Stimulated activated CD4-positive, alpha-beta T cell treated with anti-CD3 and anti-CD28 coated beads, Interleukin-1b, Interleukin-23, amount 100 ng/mL, for 1 hour (primary cell): ENCODE data around the gene ZMYND8.
"Not testable (repeated sequence)": the region's sequence is repeated elsewhere in the genome, so short reads cannot be mapped to it uniquely, and the experiment has no call there.

Experiments
- DNase-seq, 2 donors: peaks; one replicate each; pipeline ENCODE4 v3.0.0-alpha.2; 2020; ENCODE audit warnings: low read depth in 2 of 2

ZMYND8 gene

GRCh38 chr20:47265984-47266383 is 90.5 kb downstream of the ZMYND8 start:
- DNase-seq, result no peak

- no peak for DNase-seq
Measured at GRCh38 chr20:47265214-47265613, 91.3 kb downstream of the ZMYND8 start.

- DNase-seq, result not testable (repeated sequence)
Measured at GRCh38 chr20:47264137-47264769, 92.2 kb downstream of the ZMYND8 start.

GRCh38 chr20:47263465-47264084 is 92.9 kb downstream of the ZMYND8 start:
- DNase-seq, result no peak

GRCh38 chr20:47263080-47263464 is 93.4 kb downstream of the ZMYND8 start:
- DNase-seq, result no peak

- no peak for DNase-seq
Measured at GRCh38 chr20:47262365-47263013, 94.0 kb downstream of the ZMYND8 start.

GRCh38 chr20:47262008-47262364 is 94.5 kb downstream of the ZMYND8 start:
- no peak for DNase-seq

GRCh38 chr20:47261161-47261774 is 95.2 kb downstream of the ZMYND8 start:
- not testable (repeated sequence) for DNase-seq

GRCh38 chr20:47260540-47261126 is 95.9 kb downstream of the ZMYND8 start:
- not testable (repeated sequence) for DNase-seq

GRCh38 chr20:47258745-47259695 is 97.5 kb downstream of the ZMYND8 start:
- DNase-seq, result no peak

- DNase-seq, result no peak
Measured at GRCh38 chr20:47257771-47258170, 98.7 kb downstream of the ZMYND8 start.

GRCh38 chr20:47257256-47257655 is 99.2 kb downstream of the ZMYND8 start:
- DNase-seq, result no peak

GRCh38 chr20:47256668-47257236 is 99.7 kb downstream of the ZMYND8 start:
- no peak for DNase-seq

GRCh38 chr20:47253872-47254271 is 102.6 kb downstream of the ZMYND8 start:
- no peak for DNase-seq

GRCh38 chr20:47252879-47253307 is 103.6 kb downstream of the ZMYND8 start:
- DNase-seq, result no peak

- no peak for DNase-seq
Measured at GRCh38 chr20:47251154-47252020, 105.1 kb downstream of the ZMYND8 start.

- DNase-seq, result no peak
Measured at GRCh38 chr20:47250360-47250759, 106.1 kb downstream of the ZMYND8 start.

GRCh38 chr20:47249913-47250312 is 106.6 kb downstream of the ZMYND8 start:
- DNase-seq, result no peak

GRCh38 chr20:47248448-47248966 is 108.0 kb downstream of the ZMYND8 start:
- no peak for DNase-seq

GRCh38 chr20:47247972-47248371 is 108.5 kb downstream of the ZMYND8 start:
- DNase-seq, result no peak
